BJ (cell line): ENCODE results near the gene ZNF280D. TPM values are rescaled to one million over a fixed set of nuclear protein-coding genes. Genes with fewer than 3 reads are reported as not detected.

Source experiments
- CTCF ChIA-PET: fragments of 350-600 bp; formaldehyde crosslinking; extraction: SDS; loops from one replicate; lab custom pipeline; 2021; ENCODE audit warnings: antibody characterized with exemption, inconsistent platforms; lab: Yijun Ruan, JAX
- POLR2A ChIA-PET: fragments of 300-600 bp; sonication (Branson Sonifier 250); formaldehyde crosslinking; extraction: SDS; loops from one replicate; lab custom pipeline; 2021; ENCODE audit warnings: antibody characterized with exemption; lab: Charles Lee
- DNase-seq: peaks from one replicate; pipeline ENCODE4 v3.0.0-alpha.2; 2011; ENCODE audit warnings: low read depth
- H3K27me3 ChIP-seq: 2 replicates; pipeline ENCODE4 v1.6.0; 2011; ENCODE audit warnings: low read length; ENCODE audit not compliant: control insufficient read depth, insufficient read depth
- H3K36me3 ChIP-seq: 2 replicates; pipeline ENCODE4 v1.5.1; 2011; ENCODE audit warnings: low read length; ENCODE audit not compliant: control insufficient read depth, insufficient read depth
- H3K4me3 ChIP-seq: 2 replicates; pipeline ENCODE4 v1.5.1; 2011; ENCODE audit warnings: low read depth, mild to moderate bottlenecking, control low read depth, low read length
- CTCF ChIP-seq: IDR thresholded peaks from 2 replicates; pipeline ENCODE4 v1.5.1; 2011; ENCODE audit warnings: low read depth, mild to moderate bottlenecking, control low read depth, inconsistent platforms, low read length, moderate library complexity; ENCODE audit not compliant: insufficient read depth
- polyA plus RNA-seq: library from polyadenylated mRNA; depleted of rRNA; stranded (reverse); fragments of >200 nt; gene quantifications from 2 replicates; pipeline ENCODE4 v1.2.3, GENCODE V29; 2011

The ZNF280D gene
- polyA plus RNA-seq, 1 experiment: 4.0 TPM

- Histone ChIP-seq H3K36me3 (no peaks in the 10 kb centered on the region), H3K4me3 (no peak overlapping the region), H3K27me3 (no peaks in the 10 kb centered on the region)
- DNase-seq: no peak
- TF ChIP-seq CTCF: no peak
- ChIA-PET POLR2A (no interaction called here), CTCF (interaction anchor here (1.2 kb wide), 1 partner anchor 10 kb away, joined by 3 read pairs; no protein-coding TSS in a partner anchor)
Measured at GRCh38 chr15:56770173-56770572, 36.9 kb upstream of the ZNF280D start.

- Histone ChIP-seq H3K27me3 (no peaks in the 10 kb centered on the region), H3K4me3 (no peak overlapping the region), H3K36me3 (no peaks in the 10 kb centered on the region)
- ChIA-PET CTCF (no interaction called here), POLR2A (no interaction called here)
- DNase-seq: no peak
- TF ChIP-seq CTCF: no peak
Measured at GRCh38 chr15:56767315-56767714, 34.0 kb upstream of the ZNF280D start.

- H3K27me3 ChIP-seq: no peaks in the 10 kb centered on the region
- no peaks in the 10 kb centered on the region for H3K36me3 ChIP-seq
- no peak for DNase-seq
- CTCF ChIA-PET: no interaction called here
- H3K4me3 ChIP-seq: no peak overlapping the region
- POLR2A ChIA-PET: no interaction called here
- no peak for TF ChIP-seq CTCF
Measured at GRCh38 chr15:56765251-56765650, 31.9 kb upstream of the ZNF280D start.

GRCh38 chr15:56763141-56763895 lies 30.0 kb upstream of the ZNF280D start:
- no peak overlapping the region for H3K4me3 ChIP-seq
- H3K27me3 ChIP-seq: no peaks in the 10 kb centered on the region
- TF ChIP-seq CTCF: no peak
- CTCF ChIA-PET: interaction anchor here (0.6 to 0.8 kb wide), 3 partner anchors 10 to 61 kb away, joined by 3 to 7 read pairs (median 4); no protein-coding TSS in a partner anchor
- POLR2A ChIA-PET: no interaction called here
- DNase-seq: no peak
- H3K36me3 ChIP-seq: no peaks in the 10 kb centered on the region

GRCh38 chr15:56760186-56760585 lies 26.9 kb upstream of the ZNF280D start:
- no peak overlapping the region for H3K4me3 ChIP-seq
- ChIA-PET POLR2A (interaction anchor here (0.6 kb wide), 2 partner anchors 40 to 53 kb away, joined by 3 to 5 read pairs; no protein-coding TSS in a partner anchor), CTCF (interaction anchor here (0.8 to 1.3 kb wide), 5 partner anchors 10 to 82 kb away, joined by 3 to 6 read pairs (median 3); no protein-coding TSS in a partner anchor)
- no peaks in the 10 kb centered on the region for H3K27me3 ChIP-seq
- peak; percentile 42 for DNase-seq
- no peak for TF ChIP-seq CTCF
- H3K36me3 ChIP-seq: no peaks in the 10 kb centered on the region
